HEK293T (cell line): ENCODE measurements around the gene SETD5.

ENCODE experiments used
- ARNT ChIP-seq: fragments of 450-650 bp; IDR thresholded peaks from 2 replicates; pipeline ENCODE4 v1.6.1; 2017; ENCODE audit warnings: mild to moderate bottlenecking
- BHLHE40 ChIP-seq: fragments of 450-650 bp; IDR thresholded peaks from 2 replicates; pipeline ENCODE4 v1.6.1; 2016; ENCODE audit warnings: mild to moderate bottlenecking, moderate library complexity, borderline replicate concordance
- ELF4 ChIP-seq: fragments of 450-650 bp; IDR thresholded peaks from 2 replicates; pipeline ENCODE4 v1.6.1; 2017; ENCODE audit warnings: antibody characterized with exemption
- FOXA1 ChIP-seq: fragments of 450-650 bp; IDR thresholded peaks from 2 replicates; pipeline ENCODE4 v1.6.1; 2016; ENCODE audit warnings: mild to moderate bottlenecking
- FOXK2 ChIP-seq: fragments of 450-650 bp; IDR thresholded peaks from 2 replicates; pipeline ENCODE4 v1.6.1; 2016; ENCODE audit warnings: mild to moderate bottlenecking
- FOXM1 ChIP-seq: fragments of 450-650 bp; IDR thresholded peaks from 2 replicates; pipeline ENCODE4 v1.6.1; 2017; ENCODE audit warnings: mild to moderate bottlenecking, borderline replicate concordance
- HDGF ChIP-seq: fragments of 450-650 bp; IDR thresholded peaks from 2 replicates; pipeline ENCODE4 v1.6.1; 2017; ENCODE audit warnings: antibody characterized with exemption, borderline replicate concordance
- LEF1 ChIP-seq: fragments of 450-650 bp; IDR thresholded peaks from 2 replicates; pipeline ENCODE4 v1.6.1; 2017; ENCODE audit warnings: mild to moderate bottlenecking, borderline replicate concordance
- SP1 ChIP-seq: fragments of 450-650 bp; IDR thresholded peaks from 2 replicates; pipeline ENCODE4 v1.6.1; 2017
- TARDBP ChIP-seq: fragments of 450-650 bp; IDR thresholded peaks from 2 replicates; pipeline ENCODE4 v1.6.1; 2016

DNA sequence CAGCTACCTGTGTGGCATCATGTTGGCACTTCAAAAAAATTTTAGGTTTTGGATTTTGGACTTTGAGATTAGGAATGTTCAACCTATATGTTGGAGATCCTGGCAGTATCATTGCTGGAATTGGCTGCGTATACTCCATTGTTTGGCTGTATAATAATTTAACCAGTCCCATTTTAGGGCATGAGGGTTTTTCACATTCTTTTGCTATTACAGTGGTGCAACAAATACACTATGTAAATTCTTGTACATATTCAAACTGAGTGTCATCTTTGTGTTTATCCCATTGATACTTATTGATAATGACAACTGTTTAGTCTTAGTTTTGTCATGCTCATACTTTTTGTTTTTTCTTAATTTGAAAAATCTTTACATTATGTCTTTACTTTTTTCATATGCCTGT is 27.9 kb upstream of the SETD5 start:
- TF ChIP-seq ELF4 (no peak), FOXM1 (no peak), TARDBP (no peak), FOXA1 (no peak), FOXK2 (no peak), BHLHE40 (no peak), HDGF (no peak), SP1 (no peak), LEF1 (no peak), ARNT (no peak)
